Esophagus muscularis mucosa (tissue), 4 donors: Measurements from ENCODE around the gene ABCC11. TPM values are rescaled to one million over a fixed set of nuclear protein-coding genes. Genes with fewer than 3 reads are reported as not detected.
"Not testable (repeated sequence)": the region's sequence is repeated elsewhere in the genome, so short reads cannot be mapped to it uniquely, and the experiment has no call there.

Experiments used
- DNase-seq: peaks from one replicate; pipeline ENCODE4 v3.0.0-alpha.2; 2017; ENCODE audit errors: extremely low spot score
- H3K27ac ChIP-seq, 4 donors: fragments of 200-600 bp; sonication (generic); replicated peaks in 1 of 4; 1 replicate in 3 of 4; 2 replicates in 1 of 4; pipeline ENCODE4 v1.5.1; 2016 to 2019; ENCODE audit warnings: mild to moderate bottlenecking in 1 of 4
- H3K27me3 ChIP-seq, 4 donors: fragments of 200-600 bp; sonication (generic); one replicate each; pipeline versions ENCODE4 v1.5.1 to v1.6.0; 2016 to 2019
- H3K36me3 ChIP-seq, 4 donors: fragments of 200-600 bp; sonication (generic); one replicate each; pipeline ENCODE4 v1.5.1; 2016 to 2019
- H3K4me1 ChIP-seq, 4 donors: fragments of 200-600 bp; sonication (generic); one replicate each; pipeline ENCODE4 v1.5.1; 2016 to 2019
- H3K4me3 ChIP-seq, 4 donors: fragments of 200-600 bp; sonication (generic); 1 replicate in 2 of 4; 2 replicates in 2 of 4; pipeline ENCODE4 v1.5.1; 2016 to 2019; ENCODE audit warnings: mild to moderate bottlenecking in 4 of 4, moderate library complexity in 1 of 4
- H3K9me3 ChIP-seq, 4 donors: fragments of 200-600 bp; sonication (generic); 1 replicate in 3 of 4; 2 replicates in 1 of 4; pipeline ENCODE4 v1.5.1; 2016 to 2019
- EP300 ChIP-seq: sonication (generic); formaldehyde crosslinking; IDR thresholded peaks from one replicate; pipeline ENCODE4 v1.6.1; 2017; ENCODE audit warnings: antibody characterized with exemption
- POLR2A ChIP-seq: fragments of 450-650 bp; IDR thresholded peaks from one replicate; pipeline ENCODE4 v1.6.1; 2017; ENCODE audit warnings: antibody characterized with exemption, moderate library complexity, mild to moderate bottlenecking, low read depth
- POLR2AphosphoS5 ChIP-seq, 2 donors: sonication (generic); formaldehyde crosslinking; IDR thresholded peaks; one replicate each; pipeline ENCODE4 v1.6.1; 2017; ENCODE audit warnings: antibody characterized with exemption in 2 of 2
- WGBS: methylation state at CpG from one replicate; pipeline ENCODE4 v1.1.5; 2018; 5-methylcytosine and 5-hydroxymethylcytosine counted together
- intact Hi-C: fragments of 100-400 bp; cut with DNase I; formaldehyde crosslinking; loops from one replicate; pipeline ENCODE4 v1.15.1; 2023
- total RNA-seq, 4 donors: library from RNA; depleted of rRNA; stranded (reverse); fragments of >200 nt; gene quantifications; one replicate each; pipeline versions ENCODE4 v1.1.0 to v1.2.1, GENCODE V29; 2016
- TF ChIP-seq, protein P1 (sequence below), 3 experiments: fragments of 200-600 bp in 2 of 3; fragments of 450-650 bp in 1 of 3; sonication (generic) in 2 of 3; IDR thresholded peaks; one replicate each; pipeline ENCODE4 v1.5.1; 2017 to 2019; ENCODE audit warnings: antibody characterized with exemption in 3 of 3, mild to moderate bottlenecking in 2 of 3, moderate library complexity in 1 of 3

Gene ABCC11
- total RNA-seq, 4 donors from 2014 or later = not detected

DNA sequence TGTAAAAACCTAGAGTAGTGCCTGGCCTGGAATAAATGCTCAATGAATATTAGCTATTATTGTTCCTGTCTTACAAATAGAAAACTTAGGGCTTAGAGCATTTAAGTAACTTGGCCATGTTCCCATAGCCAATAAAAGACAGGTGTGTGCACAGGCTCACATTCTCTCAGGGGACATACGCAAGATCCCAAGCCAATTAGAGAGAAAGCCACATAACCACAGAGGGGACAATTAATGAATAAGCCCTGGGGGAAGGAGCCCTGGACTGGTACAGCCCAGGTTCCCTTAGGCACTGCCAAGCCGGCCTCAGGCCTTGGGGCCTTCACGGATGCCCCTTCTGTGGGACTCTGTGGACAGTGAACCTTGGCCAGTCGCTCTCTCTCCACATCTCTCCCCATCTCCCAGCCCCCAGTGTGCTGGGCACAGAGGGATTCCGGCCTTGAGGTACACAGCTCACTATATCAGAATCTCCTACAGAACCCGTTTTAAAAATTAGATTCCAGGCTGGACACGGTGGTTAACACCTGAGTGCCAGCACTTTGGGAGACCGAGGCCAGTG lies 64.3 kb downstream of the ABCC11 start:
- Histone ChIP-seq H3K27ac (no peak overlapping the region), H3K9me3 (no peaks in the 10 kb centered on the region), H3K4me1 (no peaks in the 10 kb centered on the region), H3K27me3 (no peaks in the 10 kb centered on the region), H3K36me3 (no peaks in the 10 kb centered on the region), H3K4me3 (no peak overlapping the region)
- TF ChIP-seq POLR2AphosphoS5 (IDR thresholded peaks at IDR 0.05) (no peak), POLR2A (no peak), EP300 (no peak)
- TF ChIP-seq, protein P1, sequence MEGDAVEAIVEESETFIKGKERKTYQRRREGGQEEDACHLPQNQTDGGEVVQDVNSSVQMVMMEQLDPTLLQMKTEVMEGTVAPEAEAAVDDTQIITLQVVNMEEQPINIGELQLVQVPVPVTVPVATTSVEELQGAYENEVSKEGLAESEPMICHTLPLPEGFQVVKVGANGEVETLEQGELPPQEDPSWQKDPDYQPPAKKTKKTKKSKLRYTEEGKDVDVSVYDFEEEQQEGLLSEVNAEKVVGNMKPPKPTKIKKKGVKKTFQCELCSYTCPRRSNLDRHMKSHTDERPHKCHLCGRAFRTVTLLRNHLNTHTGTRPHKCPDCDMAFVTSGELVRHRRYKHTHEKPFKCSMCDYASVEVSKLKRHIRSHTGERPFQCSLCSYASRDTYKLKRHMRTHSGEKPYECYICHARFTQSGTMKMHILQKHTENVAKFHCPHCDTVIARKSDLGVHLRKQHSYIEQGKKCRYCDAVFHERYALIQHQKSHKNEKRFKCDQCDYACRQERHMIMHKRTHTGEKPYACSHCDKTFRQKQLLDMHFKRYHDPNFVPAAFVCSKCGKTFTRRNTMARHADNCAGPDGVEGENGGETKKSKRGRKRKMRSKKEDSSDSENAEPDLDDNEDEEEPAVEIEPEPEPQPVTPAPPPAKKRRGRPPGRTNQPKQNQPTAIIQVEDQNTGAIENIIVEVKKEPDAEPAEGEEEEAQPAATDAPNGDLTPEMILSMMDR (IDR thresholded peaks at IDR 0.05) = no peak
- 90% methylated on average over 8 of the region's 8 CpGs for WGBS
- DNase-seq = no peak
- intact Hi-C loops = no loop called here

DNA sequence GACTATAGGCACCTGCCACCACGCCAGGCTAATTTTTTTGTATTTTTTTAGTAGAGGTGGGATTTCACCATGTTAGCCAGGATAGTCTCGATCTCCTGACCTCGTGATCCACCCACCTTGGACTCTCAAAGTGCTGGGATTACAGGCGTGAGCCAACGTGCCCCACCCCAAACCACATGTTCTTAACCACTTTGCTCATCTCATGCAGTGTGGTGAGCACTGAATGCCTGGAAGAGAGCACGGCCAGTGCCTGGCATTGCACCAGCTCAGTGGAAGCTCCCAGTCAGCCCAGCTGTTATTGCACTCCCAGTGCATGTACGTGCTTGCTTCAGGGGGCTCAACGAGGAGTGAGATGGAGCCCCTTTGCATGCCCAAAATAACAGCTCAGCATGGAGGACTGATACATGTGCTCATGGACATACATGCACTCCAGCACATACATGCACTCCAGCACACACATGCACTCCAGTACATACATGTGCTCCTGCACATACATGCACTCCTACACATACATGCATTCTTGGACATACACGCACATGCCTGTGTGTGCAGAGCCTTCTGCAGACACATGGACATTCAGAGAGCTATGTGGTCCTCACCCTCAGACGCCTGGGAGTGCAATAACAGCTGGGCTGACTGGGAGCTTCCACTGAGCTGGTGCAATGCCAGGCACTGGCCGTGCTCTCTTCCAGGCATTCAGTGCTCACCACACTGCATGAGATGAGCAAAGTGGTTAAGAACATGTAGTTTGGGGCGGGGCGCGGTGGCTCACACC lies 65.4 kb downstream of the ABCC11 start:
- H3K9me3 ChIP-seq, DNase-seq, intact Hi-C loops, H3K27ac ChIP-seq, H3K4me1 ChIP-seq, H3K36me3 ChIP-seq, H3K4me3 ChIP-seq, H3K27me3 ChIP-seq: not testable (repeated sequence)
- WGBS = 78% methylated on average over 12 of the region's 14 CpGs

DNA sequence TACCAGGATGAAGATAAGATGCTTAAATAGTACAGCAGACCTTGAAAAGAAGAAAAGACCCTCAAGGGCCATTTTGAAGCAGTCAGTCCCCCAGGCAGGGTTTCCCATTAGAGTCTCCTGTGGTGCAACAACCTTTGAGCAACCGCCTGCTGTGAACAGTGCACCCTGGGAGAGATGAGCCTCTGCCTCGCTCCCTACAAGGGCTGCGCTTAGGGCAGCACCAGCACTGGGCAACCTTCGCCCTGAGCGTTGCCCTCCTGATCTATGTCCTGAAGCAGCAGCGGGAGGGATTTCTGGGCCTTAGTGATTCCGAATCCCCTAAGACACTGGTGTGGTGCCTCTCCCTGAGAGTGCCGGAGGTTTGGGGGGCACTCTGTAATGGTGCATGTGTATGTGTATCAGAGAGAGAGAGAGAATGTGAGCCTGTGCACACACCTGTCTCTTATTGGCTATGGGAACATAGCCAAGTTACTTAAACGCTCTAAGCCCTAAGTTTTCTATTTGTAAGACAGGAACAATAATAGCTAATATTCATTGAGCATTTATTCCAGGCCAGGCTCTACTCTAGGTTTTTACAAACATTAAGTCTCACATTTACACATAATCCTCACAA lies 66.4 kb downstream of the ABCC11 start:
- H3K36me3 ChIP-seq = no peaks in the 10 kb centered on the region
- H3K4me3 ChIP-seq = no peak overlapping the region
- no peak overlapping the region for H3K27ac ChIP-seq
- intact Hi-C loops = no loop called here
- WGBS = 85% methylated on average over 9 of the region's 9 CpGs
- TF ChIP-seq EP300 = no peak
- TF ChIP-seq, protein P1 (IDR thresholded peaks at IDR 0.05) = no peak
- no peak for TF ChIP-seq POLR2AphosphoS5 (IDR thresholded peaks at IDR 0.05)
- no peak for TF ChIP-seq POLR2A
- H3K27me3 ChIP-seq = peaks cover 0 to 9% (median 0%) of the 10 kb centered on the region in 4 donors
- no peaks in the 10 kb centered on the region for H3K4me1 ChIP-seq
- DNase-seq = no peak
- no peaks in the 10 kb centered on the region for H3K9me3 ChIP-seq

DNA sequence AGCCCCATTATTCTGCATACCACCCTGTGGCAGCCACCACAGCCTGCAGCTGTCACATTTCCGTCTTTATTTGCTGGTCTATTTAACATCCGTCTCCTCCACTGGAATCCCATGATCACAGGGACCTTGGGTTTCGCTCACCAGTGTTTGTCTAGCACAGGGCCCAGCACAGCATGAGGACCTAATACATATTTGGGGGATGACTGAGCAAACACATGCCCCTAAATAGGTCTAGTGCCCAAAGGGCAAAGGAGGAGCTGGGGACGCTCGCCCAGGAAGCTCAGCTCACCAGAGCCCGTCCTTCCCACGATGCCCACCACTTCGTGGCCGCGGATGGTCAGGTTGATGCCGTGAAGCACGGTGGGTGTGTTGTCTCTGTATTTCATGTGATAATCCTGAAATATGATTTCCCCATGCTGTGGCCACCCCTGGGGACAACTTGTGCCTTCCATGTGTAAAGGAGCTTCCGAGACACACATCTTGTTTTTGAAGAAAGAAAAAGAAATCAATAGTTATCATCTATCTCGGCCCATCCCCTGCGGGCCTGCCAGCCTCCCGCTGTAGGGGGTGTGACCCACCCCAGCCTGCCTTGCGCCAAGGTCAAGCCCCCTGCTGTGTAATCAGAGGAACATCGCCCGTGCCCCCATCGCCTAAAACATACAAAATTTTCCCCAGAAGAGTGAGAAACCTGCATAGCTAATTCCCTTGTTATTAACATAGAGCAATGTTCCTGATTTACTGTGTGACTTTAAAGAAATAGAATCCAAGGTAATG lies 70.5 kb downstream of the ABCC11 start:
- intact Hi-C loops = no loop called here
- TF ChIP-seq EP300 = no peak
- no peak for TF ChIP-seq POLR2A
- TF ChIP-seq POLR2AphosphoS5 (IDR thresholded peaks at IDR 0.05) = no peak
- TF ChIP-seq, protein P1 (IDR thresholded peaks at IDR 0.05) = no peak

DNA sequence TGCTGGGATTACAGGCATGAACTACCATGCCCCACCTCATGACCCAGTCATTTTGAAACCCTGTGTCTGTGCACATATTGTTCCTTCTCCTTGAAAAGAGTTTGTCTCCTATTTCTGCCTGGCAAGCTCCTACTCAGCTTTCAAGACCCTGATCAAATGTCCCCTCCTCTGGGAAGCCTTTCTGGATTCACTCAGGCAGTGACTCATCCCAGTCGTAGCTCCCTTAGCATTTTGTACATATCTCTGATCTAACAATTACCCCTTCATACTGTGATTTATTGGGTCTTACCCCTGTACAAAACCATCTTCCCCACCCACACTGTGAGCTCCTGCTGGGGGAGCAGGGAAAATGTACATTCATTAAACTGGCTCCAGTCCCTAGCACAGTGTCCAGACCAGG lies 73.5 kb downstream of the ABCC11 start:
- 50% methylated on average over 1 of the region's 1 CpG for WGBS
- Histone ChIP-seq H3K27me3 (peaks cover 0 to 23% (median 0%) of the 10 kb centered on the region in 4 donors), H3K4me1 (no peaks in the 10 kb centered on the region), H3K27ac (no peak overlapping the region), H3K9me3 (no peaks in the 10 kb centered on the region), H3K4me3 (no peak overlapping the region), H3K36me3 (no peaks in the 10 kb centered on the region)
- TF ChIP-seq, protein P1 (IDR thresholded peaks at IDR 0.05) = no peak
- TF ChIP-seq POLR2A (no peak), POLR2AphosphoS5 (IDR thresholded peaks at IDR 0.05) (no peak), EP300 (no peak)
- intact Hi-C loops = no loop called here
- DNase-seq = no peak

More for the DNA sequence above, 70.5 kb downstream of the ABCC11 start:
- H3K4me1 ChIP-seq = no peaks in the 10 kb centered on the region
- no peaks in the 10 kb centered on the region for H3K36me3 ChIP-seq
- DNase-seq = no peak
- H3K4me3 ChIP-seq = no peak overlapping the region
- H3K9me3 ChIP-seq = no peaks in the 10 kb centered on the region
- no peak overlapping the region for H3K27ac ChIP-seq
- 87% methylated on average over 20 of the region's 20 CpGs for WGBS
- peaks cover 0 to 23% (median 0%) of the 10 kb centered on the region in 4 donors for H3K27me3 ChIP-seq
